ENCODE measurements around the gene TPSG1.

GRCh38 chr16:1223355-1224214 is 1.5 kb downstream of the TPSG1 start:
- TF ChIP-seq CTCF (IDR thresholded peaks at IDR 0.05) = no peak
- no peak for TF ChIP-seq POLR2A (IDR thresholded peaks at IDR 0.05)
